MM.1S (cell line): ENCODE data around the gene PTPRO.

Source experiments
- EZH2 ChIP-seq: fragments of 300-600 bp; sonication (generic); optimal IDR thresholded peaks from 2 replicates; pipeline ENCODE3; 2017; ENCODE audit warnings: low read depth, mild to moderate bottlenecking, antibody characterized with exemption, low read length, mixed read lengths
- EZH2phosphoT487 ChIP-seq: fragments of 300-600 bp; sonication (generic); IDR thresholded peaks from 2 replicates; pipeline ENCODE4 v1.6.1; 2018; ENCODE audit warnings: antibody characterized with exemption, low read length
- TF ChIP-seq, protein P1 (sequence below): fragments of 300-600 bp; sonication (generic); IDR thresholded peaks from 2 replicates; pipeline ENCODE4 v1.5.1; 2016; ENCODE audit warnings: antibody characterized with exemption, low read length, mixed read lengths

DNA sequence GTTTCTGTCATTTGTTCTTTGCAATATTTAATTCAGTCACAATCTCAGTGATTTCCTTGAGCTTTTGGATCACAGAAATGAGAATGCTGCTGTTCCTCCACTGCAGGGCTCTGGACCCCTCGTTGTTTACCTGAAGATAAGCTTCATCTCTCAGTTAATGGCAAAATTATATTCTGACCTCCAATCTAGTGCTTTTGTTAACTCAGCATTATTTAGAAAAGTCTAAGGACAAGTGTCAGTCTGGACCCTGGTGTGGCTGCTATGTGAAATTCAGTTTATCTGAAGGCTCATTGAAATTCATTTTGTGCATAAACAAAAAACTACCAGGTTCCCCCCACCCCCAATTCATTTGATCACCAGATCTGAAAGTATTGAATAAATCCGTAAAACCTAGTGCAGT, 84.7 kb downstream of the PTPRO start:
- TF ChIP-seq, protein P1, sequence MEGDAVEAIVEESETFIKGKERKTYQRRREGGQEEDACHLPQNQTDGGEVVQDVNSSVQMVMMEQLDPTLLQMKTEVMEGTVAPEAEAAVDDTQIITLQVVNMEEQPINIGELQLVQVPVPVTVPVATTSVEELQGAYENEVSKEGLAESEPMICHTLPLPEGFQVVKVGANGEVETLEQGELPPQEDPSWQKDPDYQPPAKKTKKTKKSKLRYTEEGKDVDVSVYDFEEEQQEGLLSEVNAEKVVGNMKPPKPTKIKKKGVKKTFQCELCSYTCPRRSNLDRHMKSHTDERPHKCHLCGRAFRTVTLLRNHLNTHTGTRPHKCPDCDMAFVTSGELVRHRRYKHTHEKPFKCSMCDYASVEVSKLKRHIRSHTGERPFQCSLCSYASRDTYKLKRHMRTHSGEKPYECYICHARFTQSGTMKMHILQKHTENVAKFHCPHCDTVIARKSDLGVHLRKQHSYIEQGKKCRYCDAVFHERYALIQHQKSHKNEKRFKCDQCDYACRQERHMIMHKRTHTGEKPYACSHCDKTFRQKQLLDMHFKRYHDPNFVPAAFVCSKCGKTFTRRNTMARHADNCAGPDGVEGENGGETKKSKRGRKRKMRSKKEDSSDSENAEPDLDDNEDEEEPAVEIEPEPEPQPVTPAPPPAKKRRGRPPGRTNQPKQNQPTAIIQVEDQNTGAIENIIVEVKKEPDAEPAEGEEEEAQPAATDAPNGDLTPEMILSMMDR = no peak
- no peak for TF ChIP-seq EZH2phosphoT487
- no peak for TF ChIP-seq EZH2
